ENCODE data around the gene ABHD11.
A peak's percentile ranks its signal among the peaks of the same experiment; 100 is the strongest.
"Not testable (repeated sequence)": the region's sequence is repeated elsewhere in the genome, so short reads cannot be mapped to it uniquely, and the experiment has no call there.

ABHD11 gene

DNA sequence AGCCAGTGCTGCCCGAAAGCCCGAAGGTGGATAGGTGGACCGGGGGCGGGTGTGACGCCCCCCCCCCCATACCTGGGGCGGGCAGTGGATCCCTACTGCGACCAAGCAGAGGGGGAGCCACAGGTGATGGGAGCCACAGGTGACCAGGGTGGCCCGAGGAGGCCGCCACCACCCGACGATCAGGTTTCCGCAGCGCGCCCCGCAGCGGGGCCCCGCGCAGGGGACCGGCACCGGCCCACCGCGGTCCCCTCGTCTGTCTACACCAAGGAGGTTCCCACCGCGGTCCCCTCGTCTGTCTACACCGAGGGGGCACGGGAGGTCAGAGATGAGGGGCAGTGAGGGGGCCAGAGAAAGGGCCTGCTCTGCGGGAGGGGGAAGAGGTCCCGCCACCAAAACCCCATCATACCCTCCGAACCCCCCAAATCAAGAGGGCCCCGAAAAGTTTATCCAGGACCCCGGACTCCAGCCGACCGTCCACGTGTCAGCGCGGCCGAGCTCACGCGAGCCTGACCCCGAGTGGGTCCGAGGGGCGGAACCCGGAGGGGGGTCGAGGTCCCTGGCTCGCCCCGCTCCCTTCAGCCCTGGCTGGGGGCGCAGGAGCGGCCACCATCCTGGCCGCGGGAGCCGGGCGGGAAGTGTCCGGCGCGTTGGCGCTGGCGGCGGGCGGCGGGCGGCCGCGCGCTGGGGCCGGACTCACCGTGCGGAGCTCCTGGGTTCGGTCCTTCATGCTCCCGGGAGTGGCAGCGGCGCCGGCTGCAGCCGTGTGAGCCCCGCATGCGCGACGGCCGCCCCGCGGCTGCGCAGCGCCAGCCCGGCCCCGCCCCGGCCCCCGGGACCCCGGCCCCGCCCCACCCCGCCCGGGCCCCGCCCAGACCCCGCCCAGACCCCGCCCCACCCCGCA is 19.4 kb downstream of the ABHD11 start, which contains the start of gene STX1A:
Gene STX1A (minus strand): TSS at position 765 of the 901 bp plus-strand sequence. CDS start 38 bp downstream, at position 727.
- DNase-seq: no peak

DNA sequence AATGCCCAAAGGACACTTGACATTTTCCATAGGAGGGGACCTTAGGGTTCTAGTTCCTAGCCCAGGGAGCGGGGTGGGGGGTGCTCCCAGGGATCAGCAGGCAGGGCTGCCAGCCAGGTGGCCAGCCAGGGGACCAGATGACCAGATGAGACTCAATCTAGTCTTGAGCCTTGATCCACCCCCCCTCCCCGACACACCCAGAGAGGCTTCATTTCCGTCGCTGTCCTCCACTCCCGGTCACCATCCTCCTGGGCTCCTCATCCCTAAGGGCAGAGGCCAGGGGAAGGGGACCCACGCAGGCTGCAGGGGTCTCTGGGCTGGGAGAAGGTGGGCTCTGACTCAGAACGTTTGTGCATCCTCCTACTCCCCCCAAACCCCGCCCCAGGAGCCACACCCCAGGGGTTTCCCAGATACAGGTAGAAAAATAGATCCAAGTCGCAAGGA is 20.1 kb downstream of the ABHD11 start:
- no peak for DNase-seq

- DNase-seq: no peak
Observed at GRCh38 chr7:73717991-73718405, 20.6 kb downstream of the ABHD11 start.

DNA sequence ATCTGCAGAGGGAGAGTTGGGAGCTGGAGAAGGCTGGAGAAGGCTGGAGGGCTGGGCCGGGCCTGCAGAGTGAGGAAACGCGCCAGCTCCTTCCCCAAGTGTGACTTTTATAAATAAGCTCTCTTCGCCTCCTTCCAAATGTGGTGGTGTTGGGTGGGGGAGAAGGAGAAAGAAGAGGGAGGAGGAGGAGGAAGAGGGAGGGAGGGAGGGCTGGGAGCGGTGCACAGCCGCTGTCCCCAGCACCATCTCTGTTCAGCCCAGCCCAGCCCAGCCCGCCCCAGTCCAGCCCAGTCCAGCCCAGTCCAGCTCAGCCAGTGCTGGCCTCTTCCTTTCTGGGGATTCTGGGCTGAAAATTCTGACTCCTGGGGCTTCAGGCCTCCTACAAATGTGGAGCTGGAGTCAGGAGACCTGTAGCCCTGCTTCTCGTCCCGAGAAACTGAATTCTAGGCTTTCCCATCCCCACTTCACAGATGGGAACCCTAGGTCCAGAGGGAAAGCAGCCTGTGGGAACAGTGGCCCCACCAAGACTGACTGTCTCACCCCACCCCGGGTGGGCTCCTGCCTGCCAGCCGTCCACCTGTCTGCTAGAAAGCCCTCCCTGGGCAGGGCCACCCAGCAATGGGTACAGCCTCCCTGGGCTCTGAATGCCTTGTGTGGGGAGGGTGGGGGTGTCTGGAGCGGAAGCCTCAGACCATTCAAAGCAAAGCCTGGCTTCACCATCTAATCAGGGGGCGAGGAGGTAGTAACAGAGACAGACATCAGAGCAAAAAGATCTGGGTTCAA is 21.4 kb downstream of the ABHD11 start:
- no peak for DNase-seq

- no peak for DNase-seq
Observed at GRCh38 chr7:73716318-73716890, 22.2 kb downstream of the ABHD11 start.

GRCh38 chr7:73715648-73716317 is 22.8 kb downstream of the ABHD11 start:
- DNase-seq: no peak

DNA sequence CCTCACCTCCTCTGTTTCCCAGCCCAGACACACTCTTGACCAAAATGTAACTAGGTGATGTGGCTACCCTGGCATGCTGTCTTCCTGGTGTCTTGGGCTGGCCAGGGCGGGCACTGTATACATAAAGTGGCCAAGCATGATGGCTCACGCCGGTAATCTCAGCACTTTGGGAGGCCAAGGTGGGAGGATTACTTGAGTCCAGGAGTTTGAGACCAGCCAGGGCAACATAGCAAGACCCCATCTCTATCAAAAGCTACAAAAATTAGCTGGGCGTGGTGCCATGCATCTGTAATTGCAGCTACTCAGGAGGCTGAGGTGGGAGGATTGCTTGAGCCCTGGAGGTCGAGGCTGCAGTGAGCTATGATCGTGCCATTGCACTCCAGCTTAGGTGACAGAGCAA is 25.3 kb downstream of the ABHD11 start:
- DNase-seq: not testable (repeated sequence)

DNA sequence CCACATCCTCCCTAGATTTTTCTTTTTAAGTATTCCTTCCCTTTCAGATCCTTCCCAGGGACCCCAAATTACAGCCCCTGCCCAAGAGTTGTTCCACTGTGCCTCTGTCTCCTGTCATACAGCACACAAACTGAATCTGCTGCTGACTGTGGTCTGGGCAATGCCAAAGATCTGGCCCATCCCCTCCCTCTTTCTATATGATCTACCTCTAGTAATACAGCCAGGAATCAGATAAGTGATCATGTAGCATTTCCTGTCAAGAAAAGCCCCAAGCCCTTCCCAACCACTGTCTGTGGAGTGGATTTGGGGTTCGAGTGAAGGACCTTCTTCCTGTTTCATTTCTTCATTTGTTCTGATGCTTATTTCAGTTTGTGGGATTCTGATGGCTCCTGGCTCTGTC is 25.8 kb downstream of the ABHD11 start:
- DNase-seq: no peak

GRCh38 chr7:73708961-73709549 is 29.5 kb downstream of the ABHD11 start:
- no peak for DNase-seq

DNA sequence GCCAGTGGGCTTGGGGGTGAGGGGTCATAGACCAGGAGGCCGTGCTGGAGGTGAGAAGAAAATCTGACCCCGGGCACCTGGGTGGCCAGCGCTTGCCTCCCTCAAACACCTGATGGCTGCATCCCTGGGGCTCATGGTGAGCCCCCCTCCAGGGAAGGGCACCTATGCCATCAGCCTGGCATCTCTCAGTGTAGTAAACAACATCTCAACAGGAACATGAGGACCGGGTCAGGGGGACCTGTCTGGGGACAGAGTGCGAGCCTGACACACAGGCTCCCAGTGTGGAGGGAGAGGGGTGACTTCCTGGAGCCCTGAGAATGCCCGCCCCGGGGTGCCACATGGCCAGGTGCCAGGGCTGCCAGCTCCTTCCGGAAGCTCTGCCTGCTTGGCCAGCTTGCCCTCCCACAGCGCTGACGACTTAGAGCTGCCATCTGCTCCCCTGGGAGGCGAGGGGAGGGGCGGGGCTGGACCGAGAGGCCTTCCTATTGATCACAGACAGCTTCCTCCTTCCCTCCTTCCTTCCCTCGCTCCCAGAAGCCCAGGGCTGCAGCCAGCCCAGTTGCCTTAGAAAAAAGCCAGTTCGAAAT is 31.5 kb downstream of the ABHD11 start:
- no peak for DNase-seq

DNA sequence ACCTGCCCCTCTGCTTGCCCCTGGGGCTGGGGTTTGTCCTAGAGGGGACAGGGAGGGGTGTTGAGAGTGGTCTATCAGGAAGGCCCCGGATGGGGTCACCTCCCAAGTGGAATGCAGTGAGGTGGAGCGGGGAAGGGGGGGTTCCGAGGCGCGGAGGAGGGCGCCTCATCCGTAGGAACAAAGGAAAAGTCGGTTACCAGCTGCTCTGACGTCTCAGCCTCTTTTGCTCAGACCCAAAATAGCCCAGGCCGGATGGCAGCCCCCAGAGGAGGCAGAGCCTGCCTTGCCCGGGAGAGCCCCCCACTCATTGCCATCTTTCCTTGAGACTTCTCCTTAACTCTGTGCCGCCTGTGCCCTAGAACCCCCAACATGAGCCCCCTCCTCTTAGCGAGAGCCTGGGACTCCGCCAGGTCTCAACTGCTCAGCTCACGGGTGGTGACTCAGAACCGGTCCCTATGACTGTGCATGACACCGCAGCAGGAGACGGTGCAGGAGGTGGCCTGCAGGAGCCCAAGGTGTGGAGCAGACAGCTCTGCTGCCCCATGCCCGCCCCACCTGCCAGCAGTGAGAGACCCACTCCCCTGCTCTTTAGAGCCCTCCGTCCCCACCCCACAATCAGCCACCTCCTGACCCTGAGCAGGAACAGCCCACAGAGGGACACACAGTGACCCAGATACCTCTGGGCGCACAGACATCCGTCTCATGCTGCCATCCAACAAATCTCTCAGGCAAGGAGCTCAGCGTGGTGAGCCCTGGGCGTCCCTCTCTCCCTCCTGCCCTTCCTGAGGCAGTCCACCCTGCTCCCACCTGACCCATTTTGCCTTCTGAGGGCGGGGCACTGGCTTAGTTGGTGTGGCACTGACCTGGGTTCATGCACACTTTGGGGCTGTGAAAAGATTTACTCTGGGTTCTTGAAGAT is 32.2 kb downstream of the ABHD11 start:
- no peak for DNase-seq

DNA sequence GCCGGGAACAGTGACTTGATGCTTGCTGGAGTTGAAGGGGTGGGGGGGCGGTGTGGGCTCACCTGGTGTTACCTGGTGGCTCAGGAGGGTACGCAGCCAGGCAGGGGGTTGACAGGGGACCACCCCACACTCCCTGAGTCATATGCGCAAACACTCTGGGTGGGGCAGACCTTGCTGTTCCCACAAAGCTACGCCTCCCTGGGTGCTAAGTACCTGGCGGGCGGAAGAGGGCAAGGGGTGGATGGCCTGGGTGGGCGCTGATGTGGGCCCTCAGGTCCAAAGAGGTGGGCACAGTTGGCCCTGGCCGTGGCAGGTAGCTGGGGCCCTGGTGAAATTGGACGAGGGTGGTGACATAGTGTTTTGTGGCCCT is 33.1 kb downstream of the ABHD11 start:
- DNase-seq: no peak

GRCh38 chr7:73704640-73705550 is 33.7 kb downstream of the ABHD11 start:
- DNase-seq: no peak

DNA sequence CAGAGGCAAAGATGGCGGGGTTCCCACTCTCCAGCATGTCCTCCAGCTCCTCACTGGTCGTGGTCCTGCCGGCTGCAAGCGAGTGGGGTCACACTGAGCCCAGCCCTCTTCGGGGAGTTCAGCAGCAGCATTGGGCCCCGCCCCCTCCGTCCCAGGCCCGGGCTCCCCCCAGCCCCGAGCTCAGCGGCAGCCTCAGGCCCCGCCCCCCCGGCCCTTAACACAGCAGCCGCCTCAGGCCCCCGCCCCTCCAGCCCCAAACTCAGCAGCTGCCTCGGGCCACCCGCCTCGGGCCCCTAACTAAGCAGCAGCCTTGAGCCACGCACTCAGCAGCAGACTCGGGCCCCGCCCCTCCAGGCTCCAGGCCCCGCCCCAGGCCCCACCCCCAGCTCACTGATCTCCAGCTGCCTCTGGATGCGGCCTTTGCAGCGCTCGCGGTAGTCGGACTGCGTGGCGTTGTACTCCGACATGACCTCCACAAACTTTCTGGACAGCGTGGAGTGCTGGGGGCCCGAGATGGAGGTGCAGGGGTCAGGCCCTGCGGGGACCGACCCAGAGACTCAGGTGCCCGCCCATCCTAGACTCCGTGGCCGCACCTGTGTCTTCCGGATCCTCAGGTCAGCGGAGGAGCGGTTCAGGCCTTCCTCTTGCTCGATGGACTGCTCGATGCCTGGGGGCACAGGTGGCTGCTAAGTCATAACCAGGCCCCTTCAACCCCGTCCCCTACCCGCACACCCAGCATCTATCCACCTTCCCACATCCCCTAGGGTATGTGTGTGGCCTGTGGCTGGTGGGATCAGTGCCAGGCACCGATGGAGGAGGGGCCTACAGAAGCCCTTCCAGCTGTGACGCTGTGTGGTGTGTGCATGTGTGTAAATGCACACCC is 34.6 kb downstream of the ABHD11 start:
- peak; percentile 24 for DNase-seq

DNA sequence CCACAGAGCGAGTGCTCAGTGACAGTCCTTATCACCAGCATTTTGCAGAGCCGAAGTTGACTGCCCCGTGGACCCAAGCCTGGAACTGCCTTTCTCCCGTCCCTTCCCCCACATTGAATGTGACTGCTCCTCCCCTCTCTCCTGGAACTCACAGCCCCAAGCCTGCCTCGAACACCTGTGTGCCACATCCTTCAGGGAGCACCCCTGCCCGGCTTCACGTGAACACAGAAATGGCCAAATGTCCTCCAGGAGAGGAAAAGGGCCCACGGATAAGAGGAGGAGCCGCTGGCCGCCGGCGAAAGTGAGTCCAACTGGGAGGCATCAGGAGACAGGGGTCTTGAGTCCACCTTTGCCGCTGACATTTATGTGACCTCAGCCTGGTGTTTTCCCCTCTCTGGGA is 35.4 kb downstream of the ABHD11 start:
- DNase-seq: no peak

- DNase-seq: no peak
Observed at GRCh38 chr7:73702665-73703064, 35.9 kb downstream of the ABHD11 start.

DNA sequence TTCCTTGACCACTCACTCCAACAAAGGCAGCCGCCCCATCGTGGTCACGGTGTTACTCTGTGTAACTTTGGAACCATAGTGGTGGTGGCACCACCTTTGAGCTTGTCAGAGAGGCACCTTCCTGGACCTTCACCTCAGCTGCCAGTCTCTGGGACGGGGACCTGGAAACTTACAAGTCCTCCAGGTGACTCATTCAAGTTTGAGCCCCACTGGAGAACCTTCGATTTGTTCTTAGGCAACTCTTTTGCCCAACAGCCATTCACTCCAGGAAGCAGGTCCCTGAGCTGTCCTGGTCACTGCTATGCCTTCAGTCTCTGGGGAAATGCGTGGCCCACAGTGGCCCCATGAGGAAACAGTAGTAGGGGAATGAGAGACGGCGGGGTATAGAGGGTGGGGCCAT is 36.4 kb downstream of the ABHD11 start:
- no peak for DNase-seq

GRCh38 chr7:73701357-73701995 is 37.1 kb downstream of the ABHD11 start:
- DNase-seq: no peak
